ENCODE data around the gene SMYD3.

GRCh38 chr1:246068217-246068512, 438.9 kb downstream of the SMYD3 start:
- no peak for TF ChIP-seq CEBPB (IDR thresholded peaks at IDR 0.05; ENCODE audit: low read depth, low read length)
- TF ChIP-seq RAD21 (IDR thresholded peaks at IDR 0.05; ENCODE audit: low read length): no peak
- no peak for TF ChIP-seq USF2 (IDR thresholded peaks at IDR 0.05; ENCODE audit: low read depth, low read length)
- no peak for TF ChIP-seq CTCF (conservative IDR thresholded peaks at IDR 0.05; ENCODE audit: low read depth, low read length)
- no peak for TF ChIP-seq POLR2A (IDR thresholded peaks at IDR 0.05; ENCODE audit: low read depth, low read length)
- no peak for TF ChIP-seq RFX5 (IDR thresholded peaks at IDR 0.05; ENCODE audit: low read depth, low read length)
- TF ChIP-seq SMC3 (IDR thresholded peaks at IDR 0.05; ENCODE audit: low read depth, low read length): no peak
- no peak for TF ChIP-seq BHLHE40 (IDR thresholded peaks at IDR 0.05; ENCODE audit: low read depth, low read length)
